ENCODE data around the gene RPGR.

Gene RPGR, protein sequence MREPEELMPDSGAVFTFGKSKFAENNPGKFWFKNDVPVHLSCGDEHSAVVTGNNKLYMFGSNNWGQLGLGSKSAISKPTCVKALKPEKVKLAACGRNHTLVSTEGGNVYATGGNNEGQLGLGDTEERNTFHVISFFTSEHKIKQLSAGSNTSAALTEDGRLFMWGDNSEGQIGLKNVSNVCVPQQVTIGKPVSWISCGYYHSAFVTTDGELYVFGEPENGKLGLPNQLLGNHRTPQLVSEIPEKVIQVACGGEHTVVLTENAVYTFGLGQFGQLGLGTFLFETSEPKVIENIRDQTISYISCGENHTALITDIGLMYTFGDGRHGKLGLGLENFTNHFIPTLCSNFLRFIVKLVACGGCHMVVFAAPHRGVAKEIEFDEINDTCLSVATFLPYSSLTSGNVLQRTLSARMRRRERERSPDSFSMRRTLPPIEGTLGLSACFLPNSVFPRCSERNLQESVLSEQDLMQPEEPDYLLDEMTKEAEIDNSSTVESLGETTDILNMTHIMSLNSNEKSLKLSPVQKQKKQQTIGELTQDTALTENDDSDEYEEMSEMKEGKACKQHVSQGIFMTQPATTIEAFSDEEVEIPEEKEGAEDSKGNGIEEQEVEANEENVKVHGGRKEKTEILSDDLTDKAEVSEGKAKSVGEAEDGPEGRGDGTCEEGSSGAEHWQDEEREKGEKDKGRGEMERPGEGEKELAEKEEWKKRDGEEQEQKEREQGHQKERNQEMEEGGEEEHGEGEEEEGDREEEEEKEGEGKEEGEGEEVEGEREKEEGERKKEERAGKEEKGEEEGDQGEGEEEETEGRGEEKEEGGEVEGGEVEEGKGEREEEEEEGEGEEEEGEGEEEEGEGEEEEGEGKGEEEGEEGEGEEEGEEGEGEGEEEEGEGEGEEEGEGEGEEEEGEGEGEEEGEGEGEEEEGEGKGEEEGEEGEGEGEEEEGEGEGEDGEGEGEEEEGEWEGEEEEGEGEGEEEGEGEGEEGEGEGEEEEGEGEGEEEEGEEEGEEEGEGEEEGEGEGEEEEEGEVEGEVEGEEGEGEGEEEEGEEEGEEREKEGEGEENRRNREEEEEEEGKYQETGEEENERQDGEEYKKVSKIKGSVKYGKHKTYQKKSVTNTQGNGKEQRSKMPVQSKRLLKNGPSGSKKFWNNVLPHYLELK

DNA sequence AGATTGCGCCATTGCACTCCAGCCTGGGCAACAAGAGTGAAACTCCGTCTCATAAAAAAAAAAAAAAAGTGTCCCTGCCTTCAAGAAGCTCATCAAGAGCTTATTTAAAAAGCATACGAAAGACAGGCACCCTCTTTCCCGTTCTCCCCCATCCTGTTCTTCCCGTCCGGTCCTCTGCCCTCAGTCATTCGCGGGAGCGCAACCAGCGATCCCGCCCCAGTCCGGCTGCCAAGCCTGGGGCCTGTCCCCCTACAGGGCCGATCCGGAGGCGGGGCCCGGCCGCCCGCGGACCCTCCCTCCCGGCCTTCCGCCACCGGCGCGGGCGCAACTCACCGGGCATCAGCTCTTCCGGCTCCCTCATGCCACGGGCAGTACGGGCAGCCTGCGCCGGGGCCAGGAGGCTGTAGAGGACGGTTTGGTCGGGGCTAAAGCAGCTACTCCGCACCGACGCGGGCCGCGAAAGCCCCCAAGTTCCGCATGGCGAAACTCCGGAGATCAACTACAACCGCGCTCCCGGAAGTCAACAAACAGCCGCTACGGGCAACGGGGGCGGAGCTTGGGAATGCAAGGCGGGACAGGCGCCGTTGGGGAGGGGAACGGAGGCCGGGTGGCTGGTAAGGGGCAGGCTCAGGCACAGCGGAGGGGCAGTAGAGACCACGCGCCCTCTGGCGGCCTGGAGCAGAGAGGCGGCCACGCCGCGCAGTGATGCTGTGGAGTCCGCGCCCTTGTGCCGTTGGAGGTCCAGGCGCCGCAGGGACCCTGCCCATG is at the start of gene RPGR:
RPGR (minus strand) TSS at position 503 of the 768 bp plus-strand sequence; CDS start at position 361, 142 bp downstream.
- DNase-seq (ENCODE audit: extremely low spot score) = peak; percentile 90
- ChIA-PET CTCF (interaction anchor here (0.6 to 3.0 kb wide), 38 partner anchors 9 to 1838 kb away, joined by 3 to 17 read pairs (median 4); partner anchors contain the start of gene SRPX), POLR2A (no interaction called here)
- TF ChIP-seq, protein P1, sequence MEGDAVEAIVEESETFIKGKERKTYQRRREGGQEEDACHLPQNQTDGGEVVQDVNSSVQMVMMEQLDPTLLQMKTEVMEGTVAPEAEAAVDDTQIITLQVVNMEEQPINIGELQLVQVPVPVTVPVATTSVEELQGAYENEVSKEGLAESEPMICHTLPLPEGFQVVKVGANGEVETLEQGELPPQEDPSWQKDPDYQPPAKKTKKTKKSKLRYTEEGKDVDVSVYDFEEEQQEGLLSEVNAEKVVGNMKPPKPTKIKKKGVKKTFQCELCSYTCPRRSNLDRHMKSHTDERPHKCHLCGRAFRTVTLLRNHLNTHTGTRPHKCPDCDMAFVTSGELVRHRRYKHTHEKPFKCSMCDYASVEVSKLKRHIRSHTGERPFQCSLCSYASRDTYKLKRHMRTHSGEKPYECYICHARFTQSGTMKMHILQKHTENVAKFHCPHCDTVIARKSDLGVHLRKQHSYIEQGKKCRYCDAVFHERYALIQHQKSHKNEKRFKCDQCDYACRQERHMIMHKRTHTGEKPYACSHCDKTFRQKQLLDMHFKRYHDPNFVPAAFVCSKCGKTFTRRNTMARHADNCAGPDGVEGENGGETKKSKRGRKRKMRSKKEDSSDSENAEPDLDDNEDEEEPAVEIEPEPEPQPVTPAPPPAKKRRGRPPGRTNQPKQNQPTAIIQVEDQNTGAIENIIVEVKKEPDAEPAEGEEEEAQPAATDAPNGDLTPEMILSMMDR (IDR thresholded peaks at IDR 0.05; ENCODE audit: control extremely low read depth, extremely low read depth, low read depth, missing control alignments) = peak; percentile 73

DNA sequence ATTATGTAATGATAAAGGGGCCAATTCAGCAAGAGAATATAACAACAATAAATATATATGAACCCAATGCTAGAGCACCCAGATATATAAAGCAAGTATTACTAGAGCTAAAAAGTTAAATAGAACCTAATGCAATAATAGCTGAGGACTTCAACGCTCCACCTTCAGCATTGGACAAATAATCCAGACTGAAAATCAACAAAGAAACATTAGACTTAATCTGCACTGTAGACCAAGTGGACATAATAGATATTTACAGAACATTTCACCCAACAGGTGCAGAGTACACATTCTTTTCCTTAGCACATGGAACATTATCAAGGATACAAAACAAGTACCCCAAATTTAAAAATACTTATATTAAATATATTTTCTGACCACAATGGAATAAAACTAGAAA is 49.4 kb upstream of the RPGR start:
- TF ChIP-seq, protein P1 (IDR thresholded peaks at IDR 0.05; ENCODE audit: control extremely low read depth, extremely low read depth, low read depth, missing control alignments) = no peak
- no peak for DNase-seq (ENCODE audit: extremely low spot score)
- ChIA-PET CTCF (no interaction called here), POLR2A (no interaction called here)

DNA sequence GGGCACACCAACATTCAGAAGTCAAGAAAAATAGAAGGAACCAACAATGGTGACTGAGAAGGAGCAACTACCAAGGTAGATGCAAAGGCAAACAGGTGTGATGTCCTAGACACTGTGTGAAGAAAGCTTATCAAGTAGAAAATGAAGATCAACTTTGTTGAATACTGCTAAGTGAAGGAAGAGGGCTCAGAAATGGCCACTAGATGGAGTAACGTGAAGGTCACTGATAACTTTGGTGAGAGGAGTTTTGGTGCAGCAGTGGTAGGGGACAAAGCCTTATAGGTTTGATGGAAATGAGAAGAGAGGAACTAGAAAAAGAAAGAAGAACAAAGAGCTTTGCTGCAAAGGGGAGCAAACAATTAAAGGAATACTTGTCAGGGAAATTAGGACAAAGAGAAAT is 48.6 kb upstream of the RPGR start:
- peak; percentile 10 for DNase-seq (ENCODE audit: extremely low spot score)
- CTCF ChIA-PET = no interaction called here
- POLR2A ChIA-PET = no interaction called here
- TF ChIP-seq, protein P1 (IDR thresholded peaks at IDR 0.05; ENCODE audit: control extremely low read depth, extremely low read depth, low read depth, missing control alignments) = peak; percentile 34

DNA sequence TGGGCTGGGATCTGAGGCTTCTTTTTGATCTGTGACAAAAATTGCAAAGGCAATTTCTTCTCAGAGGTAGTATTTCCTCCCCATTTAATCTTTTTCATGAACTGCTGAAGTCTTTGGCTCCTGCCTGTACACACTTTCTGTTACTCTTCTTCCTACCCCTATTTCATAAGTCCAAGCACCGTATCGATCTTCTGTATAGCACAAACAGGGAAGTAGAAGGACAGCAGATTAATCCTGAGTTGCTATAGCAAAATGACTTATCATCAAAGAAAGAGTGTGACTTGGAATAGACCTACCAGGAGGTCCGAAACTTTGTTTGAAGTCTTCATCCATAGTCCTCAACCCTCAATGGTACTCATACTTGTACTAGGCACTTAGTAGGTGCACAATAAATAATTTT is 47.1 kb upstream of the RPGR start:
- DNase-seq (ENCODE audit: extremely low spot score) = no peak
- POLR2A ChIA-PET = no interaction called here
- CTCF ChIA-PET = no interaction called here
- TF ChIP-seq, protein P1 (IDR thresholded peaks at IDR 0.05; ENCODE audit: control extremely low read depth, extremely low read depth, low read depth, missing control alignments) = no peak

DNA sequence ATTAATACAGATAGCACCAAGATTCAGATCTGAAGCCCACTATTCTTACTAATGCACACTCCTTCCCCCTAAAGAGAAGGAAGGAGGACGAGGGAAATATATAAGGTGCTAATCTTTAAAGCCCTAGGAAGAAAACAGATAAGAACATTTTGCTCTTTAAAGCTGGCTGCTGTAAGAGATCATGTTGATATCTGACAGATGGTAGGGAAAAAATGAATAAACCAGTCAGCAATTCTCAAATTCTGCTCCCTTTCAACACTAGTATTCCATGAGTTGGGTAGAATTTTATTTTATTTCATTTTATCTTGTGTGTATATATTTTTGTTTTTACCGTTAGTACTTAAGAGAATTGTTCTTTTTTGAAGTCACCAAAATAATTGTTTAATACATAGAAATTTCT is 44.3 kb upstream of the RPGR start:
- no peak for DNase-seq (ENCODE audit: extremely low spot score)
- ChIA-PET CTCF (no interaction called here), POLR2A (no interaction called here)
- TF ChIP-seq, protein P1 (IDR thresholded peaks at IDR 0.05; ENCODE audit: control extremely low read depth, extremely low read depth, low read depth, missing control alignments) = no peak
